Fibroblast of villous mesenchyme (primary cell): ENCODE results near the gene ADGRB2. TPM values are rescaled to one million over a fixed set of nuclear protein-coding genes. Genes with fewer than 3 reads are reported as not detected.

ENCODE experiments used
- DNase-seq: peaks from one replicate; pipeline ENCODE4 v3.0.0-alpha.2; 2010; ENCODE audit warnings: low read depth
- H3K4me3 ChIP-seq: 2 replicates; pipeline ENCODE4 v1.5.1; 2011; ENCODE audit warnings: low read depth, mild to moderate bottlenecking, low read length
- CTCF ChIP-seq: IDR thresholded peaks from 2 replicates; pipeline ENCODE4 v1.5.1; 2012; ENCODE audit warnings: low read depth, mild to moderate bottlenecking, low read length; ENCODE audit not compliant: insufficient read depth
- total RNA-seq: library from RNA; depleted of rRNA; stranded (reverse); fragments of >200 nt; gene quantifications from 2 replicates; pipeline ENCODE4 v1.2.3, GENCODE V29; 2012

Gene ADGRB2
- total RNA-seq, 1 donor, result 14.2 TPM

- no peak for TF ChIP-seq CTCF
- H3K4me3 ChIP-seq, result peak overlapping the region; percentile 88
- no peak for DNase-seq
Observed at GRCh38 chr1:31787786-31788137, 23.6 kb upstream of the ADGRB2 start.

DNA sequence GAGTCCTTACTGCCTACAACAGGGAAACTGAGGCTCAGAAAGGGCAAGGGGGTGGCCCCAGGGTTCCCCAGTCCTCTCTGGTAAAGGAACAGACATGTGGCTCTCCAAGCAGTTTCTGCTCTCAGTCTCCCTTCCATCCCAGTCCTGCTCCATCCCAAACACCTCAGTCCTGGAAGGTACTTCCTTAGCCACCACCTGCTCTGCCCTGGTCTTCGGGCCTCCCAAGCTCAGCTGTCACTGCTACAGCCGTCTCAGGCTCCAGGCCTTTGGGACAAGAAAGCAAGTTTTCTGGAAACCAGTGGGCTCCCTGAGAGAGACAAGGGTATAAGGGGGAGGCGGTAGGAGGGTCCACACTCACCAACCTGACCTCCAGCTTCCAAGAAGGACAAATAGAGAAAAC is 23.1 kb upstream of the ADGRB2 start:
- DNase-seq, result no peak
- H3K4me3 ChIP-seq, result no peak overlapping the region
- TF ChIP-seq CTCF, result no peak

GRCh38 chr1:31786366-31787060 is 22.4 kb upstream of the ADGRB2 start:
- DNase-seq, result no peak
- H3K4me3 ChIP-seq, result no peak overlapping the region
- no peak for TF ChIP-seq CTCF

DNA sequence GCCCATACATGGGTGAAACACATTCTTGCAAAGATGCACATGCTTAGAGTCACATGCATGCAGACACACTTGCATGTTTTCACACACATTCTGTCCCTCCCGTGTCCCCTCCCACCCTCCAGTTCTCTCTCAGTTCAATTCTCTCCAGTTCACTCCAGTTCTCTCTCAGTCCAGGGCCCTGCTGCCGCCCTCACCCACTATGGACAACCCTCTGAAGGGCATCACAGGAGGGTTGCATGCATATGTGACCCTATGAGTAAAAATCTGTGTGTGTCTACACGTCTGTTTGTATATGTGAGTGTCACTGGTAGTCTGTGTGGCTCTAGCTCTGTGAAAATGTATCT is 21.8 kb upstream of the ADGRB2 start:
- no peak for TF ChIP-seq CTCF
- no peak overlapping the region for H3K4me3 ChIP-seq
- no peak for DNase-seq

DNA sequence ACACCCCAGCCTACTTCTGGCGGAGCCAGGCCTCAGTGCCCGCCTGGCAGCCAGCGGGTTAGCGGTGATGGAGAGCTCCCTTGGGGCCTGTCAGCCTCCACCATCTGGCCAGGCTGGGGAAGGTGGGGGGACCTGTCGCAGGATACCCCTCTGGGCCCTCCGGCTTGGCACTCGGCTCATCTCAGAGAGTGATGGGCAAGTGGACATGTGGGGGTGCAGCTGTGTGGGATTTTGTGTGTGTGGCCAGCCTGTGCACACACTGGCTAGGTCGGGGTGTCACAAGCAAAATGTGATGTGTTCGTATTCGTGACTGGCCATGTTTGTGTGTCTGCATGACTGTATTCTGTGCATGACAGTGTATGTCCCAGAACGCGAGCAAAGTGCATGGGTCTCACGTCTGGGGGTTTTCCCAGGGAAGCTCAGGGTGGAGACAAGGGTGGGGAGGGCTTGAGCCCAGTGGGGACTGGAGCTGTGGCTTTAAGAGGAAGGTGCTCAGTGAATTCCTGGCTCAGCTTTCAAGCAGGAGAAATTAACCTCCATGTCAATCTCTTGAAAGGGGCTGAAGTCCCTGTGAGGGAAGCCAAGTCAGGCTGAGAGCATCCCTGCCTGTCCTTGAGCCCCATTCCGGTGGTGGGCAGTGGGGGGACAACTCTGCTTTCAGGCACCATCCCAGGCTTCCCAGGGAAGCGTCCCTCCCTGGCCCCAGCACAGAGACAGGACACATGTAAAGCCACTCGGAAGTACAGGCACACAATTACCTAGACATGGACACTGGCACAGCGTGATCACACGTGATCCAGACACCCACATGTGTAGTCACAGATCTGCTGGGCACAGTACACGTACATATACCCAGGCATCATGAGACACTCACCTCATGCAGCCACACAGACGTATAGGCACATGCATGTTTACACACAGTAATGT is 21.1 kb upstream of the ADGRB2 start:
- no peak for TF ChIP-seq CTCF

DNA sequence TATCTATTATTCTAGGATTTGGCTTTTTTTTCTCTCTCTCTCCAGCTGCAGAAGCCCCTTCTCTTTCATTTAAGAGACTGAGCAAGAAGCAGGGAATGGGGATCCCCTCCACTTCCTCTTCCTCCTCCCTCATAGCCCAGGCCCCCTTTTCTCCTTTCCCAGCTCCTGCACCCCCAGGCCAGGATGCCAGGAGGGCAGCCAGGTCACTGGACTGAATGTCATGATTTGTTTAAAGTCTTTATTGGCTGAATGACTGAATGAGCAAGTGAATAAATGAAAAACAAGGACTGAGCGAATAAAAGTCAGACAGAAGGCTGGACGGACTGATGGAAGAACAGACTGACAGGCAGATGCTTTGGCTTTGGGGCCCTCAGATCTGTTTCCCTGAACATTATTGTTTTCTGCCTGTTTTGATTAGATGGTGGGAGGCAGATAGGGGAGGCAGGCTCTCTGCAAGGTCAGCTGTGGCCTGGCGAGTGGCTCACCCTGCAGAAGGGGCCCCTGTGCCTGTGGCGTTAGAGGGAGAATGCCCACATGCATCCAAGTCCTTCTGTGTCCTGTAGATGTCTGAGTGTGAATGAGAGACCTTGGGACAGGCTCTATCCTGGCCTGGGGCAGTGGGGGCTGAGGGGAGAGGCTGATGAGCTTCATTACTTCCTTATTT is 20.3 kb upstream of the ADGRB2 start:
- no peak overlapping the region for H3K4me3 ChIP-seq
- TF ChIP-seq CTCF, result no peak
- no peak for DNase-seq

More for the DNA sequence above, 21.1 kb upstream of the ADGRB2 start:
- no peak overlapping the region for H3K4me3 ChIP-seq
- no peak for DNase-seq
